Caco-2 (cell line): ENCODE data around the gene PNPLA7. TPM values are rescaled to one million over a fixed set of nuclear protein-coding genes. Genes with fewer than 3 reads are reported as not detected.
A peak's percentile ranks its signal among the peaks of the same experiment; 100 is the strongest.
"Not testable (repeated sequence)": the region's sequence is repeated elsewhere in the genome, so short reads cannot be mapped to it uniquely, and the experiment has no call there.

Experiments
- BruUV-seq: library from RNA; stranded (reverse); fragments of 400-500 nt; replicated peaks from 2 replicates; lab custom pipeline; 2021; lab: Mats Ljungman, UMichigan
- CTCF ChIA-PET: fragments of 300-600 bp; sonication (Branson Sonifier 250); formaldehyde crosslinking; loops from one replicate; lab custom pipeline; 2022; ENCODE audit warnings: antibody characterized with exemption; lab: Charles Lee
- POLR2A ChIA-PET: fragments of 300-600 bp; sonication (Branson Sonifier 250); formaldehyde crosslinking; loops from one replicate; lab custom pipeline; 2022; ENCODE audit warnings: antibody characterized with exemption; lab: Charles Lee
- DNase-seq, 2 experiments: peaks; one replicate each; pipeline versions ENCODE4 v3.0.0 to v3.0.0-alpha.2; 2020 to 2022
- H3K27me3 ChIP-seq: replicated peaks from 2 replicates; pipeline ENCODE4 v1.6.0; 2011; ENCODE audit warnings: low read length; ENCODE audit not compliant: control insufficient read depth, insufficient read depth
- H3K36me3 ChIP-seq: 2 replicates; pipeline ENCODE4 v1.5.1; 2011; ENCODE audit warnings: low read length; ENCODE audit not compliant: control insufficient read depth, insufficient read depth
- H3K4me1 ChIP-seq: fragments of 250-450 bp; sonication (Bioruptor Pico); 2 replicates; pipeline ENCODE4 v1.5.1; 2020; ENCODE audit warnings: mild to moderate bottlenecking
- H3K4me3 ChIP-seq: 2 replicates; pipeline ENCODE4 v1.5.1; 2011; ENCODE audit warnings: low read depth, mild to moderate bottlenecking, control low read depth, low read length
- H3K9me3 ChIP-seq: fragments of 250-450 bp; sonication (Bioruptor Pico); 2 replicates; pipeline ENCODE4 v1.5.1; 2020; ENCODE audit warnings: mild to moderate bottlenecking, moderate library complexity
- H3K27ac Mint-ChIP-seq: one replicate; pipeline ENCODE4 v1.8.0; 2022; ENCODE audit warnings: mixed read lengths; ENCODE audit not compliant: unreplicated experiment
- H3K27me3 Mint-ChIP-seq: one replicate; pipeline ENCODE4 v1.8.0; 2022; ENCODE audit warnings: mixed read lengths; ENCODE audit not compliant: insufficient read depth, unreplicated experiment
- H3K36me3 Mint-ChIP-seq: one replicate; pipeline ENCODE4 v1.8.0; 2022; ENCODE audit warnings: mild to moderate bottlenecking, mixed read lengths; ENCODE audit not compliant: insufficient read depth, unreplicated experiment
- H3K4me1 Mint-ChIP-seq: one replicate; pipeline ENCODE4 v1.8.0; 2022; ENCODE audit warnings: low read depth, mixed read lengths; ENCODE audit not compliant: unreplicated experiment
- H3K4me3 Mint-ChIP-seq: one replicate; pipeline ENCODE4 v1.8.0; 2022; ENCODE audit warnings: mild to moderate bottlenecking, moderate library complexity, mixed read lengths; ENCODE audit not compliant: unreplicated experiment
- H3K9me3 Mint-ChIP-seq: one replicate; pipeline ENCODE4 v1.8.0; 2022; ENCODE audit warnings: mixed read lengths; ENCODE audit not compliant: unreplicated experiment
- intact Hi-C: fragments of 100-400 bp; cut with micrococcal nuclease; formaldehyde crosslinking; loops from one replicate; pipeline ENCODE4 v1.10.0; 2022; ENCODE audit not compliant: unreplicated experiment
- total RNA-seq: library from RNA; stranded (reverse); gene quantifications from 2 replicates; pipeline ENCODE4 v1.2.3, GENCODE V29; 2022
- TF ChIP-seq, protein P1 (sequence below), 2 experiments: fragments of 200-600 bp in 1 of 2; IDR thresholded peaks; 1 replicate in 1 of 2; 2 replicates in 1 of 2; pipeline versions ENCODE4 v1.5.1 to v1.8.0; 2011 to 2022; ENCODE audit warnings: antibody characterized with exemption in 1 of 2, control low read depth in 1 of 2, inconsistent platforms in 1 of 2, low read depth in 1 of 2, low read length in 1 of 2, mild to moderate bottlenecking in 1 of 2, moderate library complexity in 1 of 2; ENCODE audit not compliant: insufficient read depth in 1 of 2, severe bottlenecking in 1 of 2, unreplicated experiment in 1 of 2

The PNPLA7 gene
- total RNA-seq, 1 experiment from 2014 or later, result 1.8 TPM

DNA sequence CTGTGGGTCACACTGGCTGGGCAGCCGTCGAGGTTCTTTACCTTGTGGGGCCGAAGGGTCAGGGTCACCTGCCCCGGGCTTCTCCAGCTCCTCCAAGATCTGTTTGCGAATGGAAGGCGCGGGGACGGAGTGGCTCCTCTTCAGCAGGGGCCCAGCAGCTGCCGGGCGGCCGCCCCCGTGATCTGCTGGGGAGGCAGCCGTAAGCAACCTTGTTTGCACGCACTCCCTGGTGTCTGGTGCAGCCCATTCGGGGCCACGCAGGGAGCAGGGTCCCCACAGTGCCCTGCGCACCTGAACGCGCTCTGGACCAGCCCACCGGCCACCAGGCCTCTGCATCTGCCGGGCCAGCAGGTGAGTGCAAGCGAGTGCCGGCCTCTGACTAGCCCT is 34.9 kb downstream of the PNPLA7 start:
- Histone ChIP-seq H3K4me1 (peaks cover 11% of the 10 kb centered on the region), H3K9me3 (no peaks in the 10 kb centered on the region), H3K27me3 (no peaks in the 10 kb centered on the region), H3K36me3 (no peaks in the 10 kb centered on the region), H3K4me3 (no peak overlapping the region)
- no peaks in the 10 kb centered on the region for H3K27me3 Mint-ChIP-seq
- H3K4me3 Mint-ChIP-seq, result no peak overlapping the region
- H3K9me3 Mint-ChIP-seq, result no peaks in the 10 kb centered on the region
- BruUV-seq, result no TSS peak
- intact Hi-C loops, result no loop called here
- H3K4me1 Mint-ChIP-seq, result peaks cover 8% of the 10 kb centered on the region
- POLR2A ChIA-PET, result no interaction called here
- no peak for DNase-seq
- H3K27ac Mint-ChIP-seq, result no peak overlapping the region
- TF ChIP-seq, protein P1, sequence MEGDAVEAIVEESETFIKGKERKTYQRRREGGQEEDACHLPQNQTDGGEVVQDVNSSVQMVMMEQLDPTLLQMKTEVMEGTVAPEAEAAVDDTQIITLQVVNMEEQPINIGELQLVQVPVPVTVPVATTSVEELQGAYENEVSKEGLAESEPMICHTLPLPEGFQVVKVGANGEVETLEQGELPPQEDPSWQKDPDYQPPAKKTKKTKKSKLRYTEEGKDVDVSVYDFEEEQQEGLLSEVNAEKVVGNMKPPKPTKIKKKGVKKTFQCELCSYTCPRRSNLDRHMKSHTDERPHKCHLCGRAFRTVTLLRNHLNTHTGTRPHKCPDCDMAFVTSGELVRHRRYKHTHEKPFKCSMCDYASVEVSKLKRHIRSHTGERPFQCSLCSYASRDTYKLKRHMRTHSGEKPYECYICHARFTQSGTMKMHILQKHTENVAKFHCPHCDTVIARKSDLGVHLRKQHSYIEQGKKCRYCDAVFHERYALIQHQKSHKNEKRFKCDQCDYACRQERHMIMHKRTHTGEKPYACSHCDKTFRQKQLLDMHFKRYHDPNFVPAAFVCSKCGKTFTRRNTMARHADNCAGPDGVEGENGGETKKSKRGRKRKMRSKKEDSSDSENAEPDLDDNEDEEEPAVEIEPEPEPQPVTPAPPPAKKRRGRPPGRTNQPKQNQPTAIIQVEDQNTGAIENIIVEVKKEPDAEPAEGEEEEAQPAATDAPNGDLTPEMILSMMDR (IDR thresholded peaks at IDR 0.05; ENCODE audit: insufficient read depth in 1 of 2, low read depth in 1 of 2, low read length in 1 of 2, severe bottlenecking in 1 of 2, unreplicated experiment in 1 of 2), result no peak
- CTCF ChIA-PET, result no interaction called here
- H3K36me3 Mint-ChIP-seq, result no peaks in the 10 kb centered on the region

DNA sequence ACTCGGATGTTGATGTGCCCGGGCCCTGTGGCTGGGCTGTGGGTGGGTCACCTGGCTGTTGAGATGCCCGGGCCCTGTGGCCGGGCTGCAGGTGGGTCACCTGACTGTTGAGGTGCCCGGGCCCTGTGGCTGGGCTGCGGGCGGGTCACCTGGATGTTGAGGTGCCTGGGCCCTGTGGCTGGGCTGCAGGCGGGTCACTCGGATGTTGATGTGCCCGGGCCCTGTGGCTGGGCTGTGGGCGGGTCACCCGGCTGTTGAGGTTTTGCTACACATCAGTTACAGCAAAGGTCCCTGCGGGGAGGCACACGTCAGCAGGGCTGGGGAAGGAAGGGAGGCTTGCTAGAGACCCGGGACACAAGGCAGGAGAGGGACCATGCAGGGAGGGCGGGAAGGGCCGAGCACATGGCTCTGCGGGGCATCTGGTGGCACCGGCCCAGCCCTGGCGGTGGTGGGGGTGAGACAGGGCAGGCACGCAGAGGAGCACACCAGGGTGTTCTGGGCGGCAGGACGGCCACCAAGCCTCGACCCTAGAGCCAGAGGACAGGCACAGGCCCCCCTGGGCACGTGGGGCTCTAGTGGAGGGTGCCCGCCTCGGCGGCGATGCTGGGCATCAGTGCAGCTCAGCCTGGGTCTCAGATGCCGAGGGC is 35.4 kb downstream of the PNPLA7 start:
- intact Hi-C loops, result no loop called here
- no peaks in the 10 kb centered on the region for H3K36me3 ChIP-seq
- CTCF ChIA-PET, result no interaction called here
- Mint-ChIP-seq H3K4me3 (no peak overlapping the region), H3K36me3 (no peaks in the 10 kb centered on the region), H3K27ac (no peak overlapping the region), H3K9me3 (no peaks in the 10 kb centered on the region), H3K4me1 (peaks cover 8% of the 10 kb centered on the region), H3K27me3 (no peaks in the 10 kb centered on the region)
- H3K9me3 ChIP-seq, result no peaks in the 10 kb centered on the region
- no peak for DNase-seq
- no TSS peak for BruUV-seq
- TF ChIP-seq, protein P1 (IDR thresholded peaks at IDR 0.05; ENCODE audit: insufficient read depth in 1 of 2, low read depth in 1 of 2, low read length in 1 of 2, severe bottlenecking in 1 of 2, unreplicated experiment in 1 of 2), result no peak
- POLR2A ChIA-PET, result no interaction called here
- peaks cover 11% of the 10 kb centered on the region for H3K4me1 ChIP-seq
- H3K27me3 ChIP-seq, result no peaks in the 10 kb centered on the region
- no peak overlapping the region for H3K4me3 ChIP-seq

DNA sequence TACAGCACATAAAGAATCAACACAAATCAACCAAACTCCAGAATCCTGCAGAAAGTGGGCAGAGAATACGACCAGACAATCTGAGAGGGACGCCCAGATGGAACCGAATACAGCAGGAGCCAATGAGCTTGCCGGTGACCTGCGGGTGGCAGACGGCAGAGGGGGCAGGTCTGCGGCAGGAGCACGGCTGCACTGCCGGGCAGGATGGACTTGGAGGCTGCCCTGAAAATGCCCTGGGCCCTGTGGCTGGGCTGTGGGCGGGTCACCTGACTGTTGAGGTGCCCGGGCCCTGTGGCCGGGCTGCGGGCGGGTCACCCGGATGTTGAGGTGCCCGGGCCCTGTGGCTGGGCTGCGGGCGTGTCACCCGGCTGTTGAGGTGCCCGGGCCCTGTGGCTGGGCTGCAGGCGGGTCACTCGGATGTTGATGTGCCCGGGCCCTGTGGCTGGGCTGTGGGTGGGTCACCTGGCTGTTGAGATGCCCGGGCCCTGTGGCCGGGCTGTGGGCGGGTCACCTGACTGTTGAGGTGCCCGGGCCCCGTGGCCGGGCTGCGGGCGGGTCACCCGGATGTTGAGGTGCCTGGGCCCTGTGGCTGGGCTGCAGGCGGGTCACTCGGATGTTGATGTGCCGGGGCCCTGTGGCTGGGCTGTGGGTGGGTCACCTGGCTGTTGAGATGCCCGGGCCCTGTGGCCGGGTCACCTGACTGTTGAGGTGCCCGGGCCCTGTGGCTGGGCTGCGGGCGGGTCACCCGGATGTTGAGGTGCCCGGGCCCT is 36.2 kb downstream of the PNPLA7 start:
- POLR2A ChIA-PET, BruUV-seq, H3K27me3 Mint-ChIP-seq, H3K4me3 ChIP-seq, H3K4me3 Mint-ChIP-seq, H3K9me3 ChIP-seq, H3K4me1 Mint-ChIP-seq, DNase-seq, H3K9me3 Mint-ChIP-seq, intact Hi-C loops, H3K27me3 ChIP-seq, H3K36me3 Mint-ChIP-seq, H3K36me3 ChIP-seq: not testable (repeated sequence)
- H3K27ac Mint-ChIP-seq, result peak overlapping the region; percentile 14
- H3K4me1 ChIP-seq, result peaks cover 11% of the 10 kb centered on the region
- CTCF ChIA-PET, result interaction anchor here (1.0 kb wide), 1 partner anchor 21 kb away, joined by 3 read pairs; no protein-coding TSS in a partner anchor

DNA sequence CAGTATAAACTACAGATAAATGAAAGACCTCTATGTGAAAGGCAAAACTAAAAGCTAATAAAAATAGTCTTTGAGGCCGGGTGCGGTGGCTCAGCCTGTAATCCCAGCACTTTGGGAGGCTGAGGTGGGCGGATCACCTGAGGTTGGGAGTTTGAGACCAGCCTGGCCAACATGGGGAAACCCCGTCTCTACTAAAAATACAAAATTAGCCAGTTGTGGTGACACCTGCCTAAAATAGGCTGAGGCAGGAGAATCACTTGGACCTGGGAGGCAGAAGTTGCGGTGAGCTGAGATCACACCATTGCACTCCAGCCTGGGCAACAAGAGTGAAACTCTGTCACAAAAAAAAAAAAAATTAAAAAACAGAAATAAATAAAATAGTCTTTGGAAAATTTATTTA is 37.1 kb downstream of the PNPLA7 start:
- H3K4me3 ChIP-seq, BruUV-seq, DNase-seq, H3K4me3 Mint-ChIP-seq, intact Hi-C loops, H3K36me3 Mint-ChIP-seq, H3K9me3 ChIP-seq, H3K36me3 ChIP-seq, H3K4me1 Mint-ChIP-seq, H3K27me3 Mint-ChIP-seq, H3K9me3 Mint-ChIP-seq, H3K27me3 ChIP-seq: not testable (repeated sequence)
- CTCF ChIA-PET, result interaction anchor here (1.0 kb wide), 1 partner anchor 22 kb away, joined by 3 read pairs; no protein-coding TSS in a partner anchor
- POLR2A ChIA-PET, result interaction anchor here (0.5 kb wide), 1 partner anchor 207 kb away, joined by 4 read pairs; no protein-coding TSS in a partner anchor
- peaks cover 11% of the 10 kb centered on the region for H3K4me1 ChIP-seq
- H3K27ac Mint-ChIP-seq, result peak overlapping the region; percentile 14
